WTC11 (cell line): ENCODE results near the gene STK40. TPM values are rescaled to one million over a fixed set of nuclear protein-coding genes. Genes with fewer than 3 reads are reported as not detected.
A peak's percentile ranks its signal among the peaks of the same experiment; 100 is the strongest.

Experiments used
- ATAC-seq: fragments of 200-7000 bp; cut with Tn5 transposase; 2 replicates; pipeline ENCODE4 v1.10.0; 2021; ENCODE audit warnings: mild to moderate bottlenecking, moderate library complexity
- CTCF ChIA-PET: fragments of 300-600 bp; sonication (Branson Sonifier 250); formaldehyde crosslinking; loops from one replicate; lab custom pipeline; 2021; ENCODE audit warnings: antibody characterized with exemption; lab: Charles Lee
- POLR2A ChIA-PET: fragments of 350-600 bp; sonication (Branson Sonifier 250); formaldehyde crosslinking; loops from one replicate; lab custom pipeline; 2021; ENCODE audit warnings: antibody characterized with exemption; lab: Charles Lee
- DNase-seq: peaks from one replicate; pipeline ENCODE4 v3.0.0; 2021; ENCODE audit warnings: low spot score
- H3K27ac Mint-ChIP-seq: 2 replicates; pipeline ENCODE4 v1.8.0; 2021; ENCODE audit warnings: mixed read lengths
- H3K27me3 Mint-ChIP-seq: 2 replicates; pipeline ENCODE4 v1.8.0; 2021; ENCODE audit warnings: low read depth, mild to moderate bottlenecking, moderate library complexity, mixed read lengths
- H3K36me3 Mint-ChIP-seq: 2 replicates; pipeline ENCODE4 v1.8.0; 2021; ENCODE audit warnings: mixed read lengths
- H3K4me1 Mint-ChIP-seq: 2 replicates; pipeline ENCODE4 v1.8.0; 2022; ENCODE audit warnings: mixed read lengths
- H3K4me3 Mint-ChIP-seq: 2 replicates; pipeline ENCODE4 v1.8.0; 2021; ENCODE audit warnings: mild to moderate bottlenecking, moderate library complexity, mixed read lengths
- H3K9me3 Mint-ChIP-seq: 2 replicates; pipeline ENCODE4 v1.8.0; 2021; ENCODE audit warnings: mixed read lengths
- CREB1 ChIP-seq: sonication (generic); formaldehyde crosslinking; IDR thresholded peaks from 2 replicates; pipeline ENCODE4 v1.8.0; 2023; ENCODE audit warnings: mild to moderate bottlenecking, missing genetic modification reagents
- FOXK1 ChIP-seq: sonication (generic); formaldehyde crosslinking; IDR thresholded peaks from 2 replicates; pipeline ENCODE4 v1.8.0; 2022; ENCODE audit warnings: mild to moderate bottlenecking, moderate library complexity, missing genetic modification reagents
- JAZF1 ChIP-seq: fragments of 250-450 bp; sonication (Bioruptor Pico); IDR thresholded peaks from 2 replicates; pipeline ENCODE4 v1.9.0; 2021; ENCODE audit warnings: moderate library complexity, mild to moderate bottlenecking, inconsistent platforms
- KAT7 ChIP-seq: sonication (generic); formaldehyde crosslinking; IDR thresholded peaks from 2 replicates; pipeline ENCODE4 v1.8.1; 2023; ENCODE audit warnings: missing genetic modification reagents, mild to moderate bottlenecking, borderline replicate concordance
- MYBL2 ChIP-seq: sonication (generic); formaldehyde crosslinking; IDR thresholded peaks from 2 replicates; pipeline ENCODE4 v1.8.1; 2023; ENCODE audit warnings: mild to moderate bottlenecking, moderate library complexity, missing genetic modification reagents
- PRRX2 ChIP-seq: fragments of 250-450 bp; sonication (Bioruptor Pico); IDR thresholded peaks from 2 replicates; pipeline ENCODE4 v1.8.0; 2021; ENCODE audit warnings: mild to moderate bottlenecking
- RELA ChIP-seq: sonication (generic); formaldehyde crosslinking; IDR thresholded peaks from 2 replicates; pipeline ENCODE4 v1.8.1; 2022; ENCODE audit warnings: missing genetic modification reagents, mild to moderate bottlenecking, borderline replicate concordance
- RORB ChIP-seq: fragments of 250-450 bp; sonication (Bioruptor Pico); IDR thresholded peaks from 2 replicates; pipeline ENCODE4 v1.9.0; 2021; ENCODE audit warnings: mild to moderate bottlenecking
- SMAD4 ChIP-seq: sonication (generic); formaldehyde crosslinking; IDR thresholded peaks from 2 replicates; pipeline ENCODE4 v1.8.0; 2022; ENCODE audit warnings: mild to moderate bottlenecking, missing genetic modification reagents
- TEAD4 ChIP-seq: sonication (generic); formaldehyde crosslinking; IDR thresholded peaks from 2 replicates; pipeline ENCODE4 v1.8.0; 2022; ENCODE audit warnings: mild to moderate bottlenecking, missing genetic modification reagents
- ZNF416 ChIP-seq: fragments of 250-450 bp; sonication (Bioruptor Pico); IDR thresholded peaks from 2 replicates; pipeline ENCODE4 v1.9.0; 2021; ENCODE audit warnings: mild to moderate bottlenecking, inconsistent platforms
- total RNA-seq: library from RNA; stranded (reverse); gene quantifications from 3 replicates; pipeline ENCODE4 v1.2.3, GENCODE V29; 2021
- TF ChIP-seq, protein P1 (sequence below): fragments of 250-450 bp; sonication (Bioruptor Pico); conservative IDR thresholded peaks from 2 replicates; pipeline ENCODE4 v1.9.0; 2021; ENCODE audit warnings: mild to moderate bottlenecking
- TF ChIP-seq, protein P2 (sequence below): sonication (generic); formaldehyde crosslinking; IDR thresholded peaks from 2 replicates; pipeline ENCODE4 v1.8.1; 2022; ENCODE audit warnings: mild to moderate bottlenecking, moderate library complexity, missing genetic modification reagents
- TF ChIP-seq, protein P3 (sequence below): fragments of 200-600 bp; IDR thresholded peaks from 2 replicates; pipeline ENCODE4 v1.8.0; 2022; ENCODE audit warnings: antibody characterized with exemption
- TF ChIP-seq, protein P4 (sequence below): sonication (generic); formaldehyde crosslinking; IDR thresholded peaks from 2 replicates; pipeline ENCODE4 v1.8.0; 2023; ENCODE audit warnings: missing genetic modification reagents, mild to moderate bottlenecking, borderline replicate concordance
- TF ChIP-seq, protein P5 (sequence below): sonication (generic); formaldehyde crosslinking; IDR thresholded peaks from 2 replicates; pipeline ENCODE4 v1.8.1; 2023; ENCODE audit warnings: mild to moderate bottlenecking, moderate library complexity, missing genetic modification reagents
- TF ChIP-seq, protein P6 (sequence below): sonication (generic); formaldehyde crosslinking; IDR thresholded peaks from 2 replicates; pipeline ENCODE4 v1.8.1; 2022; ENCODE audit warnings: low read depth, mild to moderate bottlenecking, moderate library complexity, missing genetic modification reagents, borderline replicate concordance

The STK40 gene
- total RNA-seq, 1 experiment from 2014 or later, result 24.7 TPM

DNA sequence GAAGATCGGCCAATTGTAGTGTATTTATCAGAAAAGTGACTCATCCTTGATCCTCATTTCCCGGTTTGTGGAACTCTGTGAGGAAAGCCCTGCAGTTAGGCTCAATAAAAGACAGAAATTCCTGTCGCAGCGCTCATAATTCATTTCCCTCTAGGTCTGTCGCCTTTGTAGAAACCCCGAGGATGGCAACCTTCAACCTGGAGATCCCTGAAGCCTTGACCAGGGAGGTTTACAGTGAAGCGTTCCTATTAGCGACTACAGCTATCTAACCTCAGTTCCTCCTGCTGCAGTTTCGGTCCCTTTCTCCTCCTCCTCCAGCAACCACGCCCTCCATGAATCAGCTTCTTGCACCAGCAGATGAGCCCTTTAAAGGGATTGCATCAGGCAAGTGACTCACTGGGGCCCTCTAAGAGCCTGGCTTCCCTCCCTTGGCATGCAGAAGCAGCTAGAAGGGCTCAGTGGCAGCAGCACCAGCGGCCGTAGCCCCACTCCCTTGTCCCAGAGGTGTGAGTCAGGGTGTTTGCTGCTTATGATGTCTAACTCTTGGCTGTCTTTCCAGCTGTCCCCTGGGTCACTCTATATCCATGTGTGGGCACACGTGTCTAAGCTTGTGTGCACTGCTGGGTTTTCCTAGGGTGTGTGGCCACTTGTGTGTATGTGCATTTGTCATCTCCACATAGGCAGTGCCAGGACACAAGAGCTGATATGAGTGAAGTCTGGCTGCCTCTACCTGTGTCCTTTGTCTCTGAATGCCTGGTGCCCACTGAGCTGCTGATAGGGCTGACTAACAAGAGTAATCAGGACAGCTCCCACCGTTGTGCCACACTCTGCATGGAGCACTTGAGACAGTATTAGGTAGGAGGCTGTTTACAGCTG is 779 bp upstream of the STK40 start (continued):
- TF ChIP-seq, protein P1, sequence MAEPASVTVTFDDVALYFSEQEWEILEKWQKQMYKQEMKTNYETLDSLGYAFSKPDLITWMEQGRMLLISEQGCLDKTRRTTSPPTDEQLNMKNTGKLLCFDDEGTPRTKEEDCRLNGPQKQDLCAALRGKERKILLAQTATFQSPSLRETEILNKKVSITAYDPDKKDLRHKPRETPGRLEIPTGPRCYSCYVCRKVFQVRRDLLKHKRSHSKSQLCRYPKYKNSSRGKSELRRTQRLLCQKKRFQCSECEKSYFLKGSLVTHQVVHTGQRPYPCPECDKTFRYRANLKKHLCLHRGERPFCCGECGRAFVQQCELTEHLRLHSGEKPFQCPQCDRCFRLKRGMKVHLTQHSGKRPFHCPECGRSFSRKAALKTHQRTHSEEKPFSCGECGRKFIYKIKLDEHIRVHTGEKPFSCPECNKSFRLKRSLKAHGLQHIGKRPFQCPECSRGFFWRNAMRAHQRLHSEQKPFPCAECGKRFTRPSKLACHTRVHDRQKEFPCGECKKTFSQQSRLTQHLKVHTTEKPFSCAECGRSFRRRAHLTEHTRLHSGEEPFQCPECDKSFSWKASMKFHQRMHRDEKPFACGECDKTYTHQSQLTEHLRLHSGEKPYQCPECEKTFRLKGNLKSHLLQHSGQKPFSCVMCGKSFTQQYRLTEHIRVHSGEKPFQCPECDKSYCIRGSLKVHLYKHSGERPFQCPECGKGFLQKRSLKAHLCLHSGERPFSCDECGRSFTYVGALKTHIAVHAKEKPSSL (CRISPR knock-in tag), result no peak
- TF ChIP-seq, protein P2, sequence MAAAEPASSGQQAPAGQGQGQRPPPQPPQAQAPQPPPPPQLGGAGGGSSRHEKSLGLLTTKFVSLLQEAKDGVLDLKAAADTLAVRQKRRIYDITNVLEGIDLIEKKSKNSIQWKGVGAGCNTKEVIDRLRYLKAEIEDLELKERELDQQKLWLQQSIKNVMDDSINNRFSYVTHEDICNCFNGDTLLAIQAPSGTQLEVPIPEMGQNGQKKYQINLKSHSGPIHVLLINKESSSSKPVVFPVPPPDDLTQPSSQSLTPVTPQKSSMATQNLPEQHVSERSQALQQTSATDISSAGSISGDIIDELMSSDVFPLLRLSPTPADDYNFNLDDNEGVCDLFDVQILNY (CRISPR knock-in tag), result no peak
- TF ChIP-seq ZNF416 (CRISPR knock-in tag), result no peak
- TF ChIP-seq MYBL2, result no peak
- TF ChIP-seq JAZF1 (CRISPR knock-in tag), result no peak
- TF ChIP-seq KAT7 (CRISPR knock-in tag), result no peak
- TF ChIP-seq PRRX2, result peak; percentile 62
- TF ChIP-seq, protein P3, sequence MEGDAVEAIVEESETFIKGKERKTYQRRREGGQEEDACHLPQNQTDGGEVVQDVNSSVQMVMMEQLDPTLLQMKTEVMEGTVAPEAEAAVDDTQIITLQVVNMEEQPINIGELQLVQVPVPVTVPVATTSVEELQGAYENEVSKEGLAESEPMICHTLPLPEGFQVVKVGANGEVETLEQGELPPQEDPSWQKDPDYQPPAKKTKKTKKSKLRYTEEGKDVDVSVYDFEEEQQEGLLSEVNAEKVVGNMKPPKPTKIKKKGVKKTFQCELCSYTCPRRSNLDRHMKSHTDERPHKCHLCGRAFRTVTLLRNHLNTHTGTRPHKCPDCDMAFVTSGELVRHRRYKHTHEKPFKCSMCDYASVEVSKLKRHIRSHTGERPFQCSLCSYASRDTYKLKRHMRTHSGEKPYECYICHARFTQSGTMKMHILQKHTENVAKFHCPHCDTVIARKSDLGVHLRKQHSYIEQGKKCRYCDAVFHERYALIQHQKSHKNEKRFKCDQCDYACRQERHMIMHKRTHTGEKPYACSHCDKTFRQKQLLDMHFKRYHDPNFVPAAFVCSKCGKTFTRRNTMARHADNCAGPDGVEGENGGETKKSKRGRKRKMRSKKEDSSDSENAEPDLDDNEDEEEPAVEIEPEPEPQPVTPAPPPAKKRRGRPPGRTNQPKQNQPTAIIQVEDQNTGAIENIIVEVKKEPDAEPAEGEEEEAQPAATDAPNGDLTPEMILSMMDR, result no peak
- TF ChIP-seq, protein P4, sequence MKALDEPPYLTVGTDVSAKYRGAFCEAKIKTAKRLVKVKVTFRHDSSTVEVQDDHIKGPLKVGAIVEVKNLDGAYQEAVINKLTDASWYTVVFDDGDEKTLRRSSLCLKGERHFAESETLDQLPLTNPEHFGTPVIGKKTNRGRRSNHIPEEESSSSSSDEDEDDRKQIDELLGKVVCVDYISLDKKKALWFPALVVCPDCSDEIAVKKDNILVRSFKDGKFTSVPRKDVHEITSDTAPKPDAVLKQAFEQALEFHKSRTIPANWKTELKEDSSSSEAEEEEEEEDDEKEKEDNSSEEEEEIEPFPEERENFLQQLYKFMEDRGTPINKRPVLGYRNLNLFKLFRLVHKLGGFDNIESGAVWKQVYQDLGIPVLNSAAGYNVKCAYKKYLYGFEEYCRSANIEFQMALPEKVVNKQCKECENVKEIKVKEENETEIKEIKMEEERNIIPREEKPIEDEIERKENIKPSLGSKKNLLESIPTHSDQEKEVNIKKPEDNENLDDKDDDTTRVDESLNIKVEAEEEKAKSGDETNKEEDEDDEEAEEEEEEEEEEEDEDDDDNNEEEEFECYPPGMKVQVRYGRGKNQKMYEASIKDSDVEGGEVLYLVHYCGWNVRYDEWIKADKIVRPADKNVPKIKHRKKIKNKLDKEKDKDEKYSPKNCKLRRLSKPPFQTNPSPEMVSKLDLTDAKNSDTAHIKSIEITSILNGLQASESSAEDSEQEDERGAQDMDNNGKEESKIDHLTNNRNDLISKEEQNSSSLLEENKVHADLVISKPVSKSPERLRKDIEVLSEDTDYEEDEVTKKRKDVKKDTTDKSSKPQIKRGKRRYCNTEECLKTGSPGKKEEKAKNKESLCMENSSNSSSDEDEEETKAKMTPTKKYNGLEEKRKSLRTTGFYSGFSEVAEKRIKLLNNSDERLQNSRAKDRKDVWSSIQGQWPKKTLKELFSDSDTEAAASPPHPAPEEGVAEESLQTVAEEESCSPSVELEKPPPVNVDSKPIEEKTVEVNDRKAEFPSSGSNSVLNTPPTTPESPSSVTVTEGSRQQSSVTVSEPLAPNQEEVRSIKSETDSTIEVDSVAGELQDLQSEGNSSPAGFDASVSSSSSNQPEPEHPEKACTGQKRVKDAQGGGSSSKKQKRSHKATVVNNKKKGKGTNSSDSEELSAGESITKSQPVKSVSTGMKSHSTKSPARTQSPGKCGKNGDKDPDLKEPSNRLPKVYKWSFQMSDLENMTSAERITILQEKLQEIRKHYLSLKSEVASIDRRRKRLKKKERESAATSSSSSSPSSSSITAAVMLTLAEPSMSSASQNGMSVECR (CRISPR knock-in tag), result no peak
- TF ChIP-seq TEAD4 (CRISPR knock-in tag), result no peak
- TF ChIP-seq CREB1 (CRISPR knock-in tag), result no peak
- TF ChIP-seq, all 79 proteins: peak for 9

DNA sequence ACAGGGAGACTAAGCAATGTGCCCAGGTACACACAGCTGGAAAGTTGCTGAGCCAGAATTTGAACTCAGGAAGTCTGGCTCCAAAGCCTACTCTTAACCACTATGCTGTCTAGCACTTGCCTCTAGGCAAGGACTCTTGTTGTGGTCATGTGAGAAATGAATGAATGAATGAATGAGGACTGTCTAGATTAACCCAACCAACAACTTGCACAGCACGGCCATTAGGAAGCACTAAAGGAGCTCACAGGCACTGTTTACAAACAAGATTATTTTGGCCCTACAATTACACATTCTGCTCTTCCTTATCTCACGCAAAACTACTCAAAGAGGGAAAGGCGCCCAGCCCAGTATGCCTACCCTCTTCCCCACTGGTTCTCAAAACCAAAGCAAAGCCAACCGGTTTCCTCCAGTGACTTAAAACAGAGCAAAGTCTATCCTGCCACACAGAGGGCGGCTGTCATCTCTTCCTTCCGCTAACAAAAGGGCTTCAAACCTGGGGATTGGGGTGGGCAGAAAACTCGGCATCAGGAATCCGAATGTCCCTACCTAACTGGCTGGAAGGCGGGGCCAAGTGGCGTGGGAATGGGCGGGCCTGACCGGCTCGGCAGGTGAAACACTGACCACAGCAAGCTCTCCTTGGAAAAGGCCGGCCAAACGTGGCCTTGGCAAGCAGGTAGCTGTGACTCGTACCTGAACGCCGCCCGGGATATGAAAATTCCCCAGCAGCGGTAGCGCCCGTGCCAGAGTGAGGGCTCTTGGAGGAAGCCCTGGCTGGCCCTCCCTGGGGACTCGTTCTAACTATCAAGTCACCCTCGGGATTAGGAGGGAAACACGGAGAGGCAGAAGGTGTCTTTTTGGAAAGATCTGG is 948 bp downstream of the STK40 start:
- no peaks in the 10 kb centered on the region for H3K9me3 Mint-ChIP-seq
- CTCF ChIA-PET, result interaction anchor here (0.6 to 2.9 kb wide), 4 partner anchors 13 to 42 kb away, joined by 4 to 15 read pairs (median 8); no protein-coding TSS in a partner anchor
- no peaks in the 10 kb centered on the region; the same call in 1 of the 2 replicates for H3K36me3 Mint-ChIP-seq
- ATAC-seq, result no peak
- peak overlapping the region; percentile 96 for H3K27ac Mint-ChIP-seq
- H3K27me3 Mint-ChIP-seq, result no peaks in the 10 kb centered on the region
- DNase-seq, result peak; percentile 72
- peak overlapping the region; percentile 94 for H3K4me3 Mint-ChIP-seq
- H3K4me1 Mint-ChIP-seq, result peaks cover 38% of the 10 kb centered on the region
- POLR2A ChIA-PET, result interaction anchor here (0.5 to 5.9 kb wide), 6 partner anchors 14 to 228 kb away, joined by 3 to 172 read pairs (median 4); partner anchors contain the start of genes LSM10, MAP7D1 and SH3D21
- TF ChIP-seq RORB (CRISPR knock-in tag) (no peak), FOXK1 (CRISPR knock-in tag) (peak; percentile 32; the same call in 1 of the 2 replicates), RELA (no peak), SMAD4 (CRISPR knock-in tag) (no peak)
- TF ChIP-seq, protein P5, sequence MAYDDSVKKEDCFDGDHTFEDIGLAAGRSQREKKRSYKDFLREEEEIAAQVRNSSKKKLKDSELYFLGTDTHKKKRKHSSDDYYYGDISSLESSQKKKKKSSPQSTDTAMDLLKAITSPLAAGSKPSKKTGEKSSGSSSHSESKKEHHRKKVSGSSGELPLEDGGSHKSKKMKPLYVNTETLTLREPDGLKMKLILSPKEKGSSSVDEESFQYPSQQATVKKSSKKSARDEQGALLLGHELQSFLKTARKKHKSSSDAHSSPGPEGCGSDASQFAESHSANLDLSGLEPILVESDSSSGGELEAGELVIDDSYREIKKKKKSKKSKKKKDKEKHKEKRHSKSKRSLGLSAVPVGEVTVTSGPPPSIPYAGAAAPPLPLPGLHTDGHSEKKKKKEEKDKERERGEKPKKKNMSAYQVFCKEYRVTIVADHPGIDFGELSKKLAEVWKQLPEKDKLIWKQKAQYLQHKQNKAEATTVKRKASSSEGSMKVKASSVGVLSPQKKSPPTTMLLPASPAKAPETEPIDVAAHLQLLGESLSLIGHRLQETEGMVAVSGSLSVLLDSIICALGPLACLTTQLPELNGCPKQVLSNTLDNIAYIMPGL, result 0 out of 2 replicates have a peak, but pooled peaks have one; percentile 40
- TF ChIP-seq, protein P6, sequence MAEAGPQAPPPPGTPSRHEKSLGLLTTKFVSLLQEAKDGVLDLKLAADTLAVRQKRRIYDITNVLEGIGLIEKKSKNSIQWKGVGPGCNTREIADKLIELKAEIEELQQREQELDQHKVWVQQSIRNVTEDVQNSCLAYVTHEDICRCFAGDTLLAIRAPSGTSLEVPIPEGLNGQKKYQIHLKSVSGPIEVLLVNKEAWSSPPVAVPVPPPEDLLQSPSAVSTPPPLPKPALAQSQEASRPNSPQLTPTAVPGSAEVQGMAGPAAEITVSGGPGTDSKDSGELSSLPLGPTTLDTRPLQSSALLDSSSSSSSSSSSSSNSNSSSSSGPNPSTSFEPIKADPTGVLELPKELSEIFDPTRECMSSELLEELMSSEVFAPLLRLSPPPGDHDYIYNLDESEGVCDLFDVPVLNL (CRISPR knock-in tag), result no peak
